HepG2 (cell line): ENCODE data around the gene MAFB.

Experiments used
- MBNL3 ChIP-seq: fragments of 250-450 bp; sonication (Bioruptor Pico); conservative IDR thresholded peaks from 2 replicates; pipeline ENCODE4 v1.8.0; 2022; ENCODE audit warnings: mild to moderate bottlenecking, inconsistent platforms
- POLR2AphosphoS5 ChIP-seq: IDR thresholded peaks from 2 replicates; pipeline ENCODE4 v1.6.1; 2012; ENCODE audit warnings: low read depth, low read length
- ZBTB7B ChIP-seq: sonication (generic); formaldehyde crosslinking; IDR thresholded peaks from 2 replicates; pipeline ENCODE4 v1.4.0; 2020; ENCODE audit warnings: missing genetic modification reagents

GRCh38 chr20:40658509-40658908 lies 30.5 kb downstream of the MAFB start:
- TF ChIP-seq ZBTB7B (no peak), MBNL3 (CRISPR knock-in tag) (no peak), POLR2AphosphoS5 (no peak)
